GM21360 (cell line): Measurements from ENCODE around the gene MRPL11.
"Not testable (repeated sequence)": the region's sequence is repeated elsewhere in the genome, so short reads cannot be mapped to it uniquely, and the experiment has no call there.

Experiments used
- ATAC-seq: cut with Tn5 transposase; IDR thresholded peaks from one replicate; pipeline ENCODE4 v1.9.1; 2021; ENCODE audit warnings: mild to moderate bottlenecking, moderate library complexity; ENCODE audit not compliant: unreplicated experiment

MRPL11 gene

GRCh38 chr11:66467756-66468155 is 29.1 kb upstream of the MRPL11 start:
- no peak for ATAC-seq

- ATAC-seq, result peak; percentile 29
Measured at GRCh38 chr11:66467034-66467659, 28.5 kb upstream of the MRPL11 start.

- ATAC-seq, result peak; percentile 73
Measured at GRCh38 chr11:66466225-66467033, 27.8 kb upstream of the MRPL11 start, which contains the start of gene PELI3. Gene PELI3, plus strand, starts transcription at chr11:66466905. Its CDS starts 1,224 bp downstream, at chr11:66468129.

GRCh38 chr11:66465373-66466224 is 27.0 kb upstream of the MRPL11 start:
- ATAC-seq, result no peak

- ATAC-seq, result no peak
Measured at GRCh38 chr11:66464916-66465315, 26.3 kb upstream of the MRPL11 start.

GRCh38 chr11:66464116-66464515 is 25.5 kb upstream of the MRPL11 start:
- ATAC-seq, result not testable (repeated sequence)

- no peak for ATAC-seq
Measured at GRCh38 chr11:66462911-66463310, 24.3 kb upstream of the MRPL11 start.

- ATAC-seq, result no peak
Measured at GRCh38 chr11:66462010-66462409, 23.4 kb upstream of the MRPL11 start.

GRCh38 chr11:66459138-66459778 is 20.6 kb upstream of the MRPL11 start:
- no peak for ATAC-seq

GRCh38 chr11:66457826-66458225 is 19.2 kb upstream of the MRPL11 start:
- no peak for ATAC-seq

GRCh38 chr11:66454828-66455227 is 16.2 kb upstream of the MRPL11 start:
- no peak for ATAC-seq

- no peak for ATAC-seq
Measured at GRCh38 chr11:66454247-66454646, 15.6 kb upstream of the MRPL11 start.

- ATAC-seq, result no peak
Measured at GRCh38 chr11:66451663-66452062, 13.0 kb upstream of the MRPL11 start.

GRCh38 chr11:66450560-66450959 is 11.9 kb upstream of the MRPL11 start:
- no peak for ATAC-seq

- no peak for ATAC-seq
Measured at GRCh38 chr11:66448523-66448922, 9.9 kb upstream of the MRPL11 start.

- ATAC-seq, result no peak
Measured at GRCh38 chr11:66447012-66447411, 8.4 kb upstream of the MRPL11 start.

GRCh38 chr11:66443602-66444001 is 5.0 kb upstream of the MRPL11 start:
- ATAC-seq, result no peak

GRCh38 chr11:66440940-66441282 is 2.3 kb upstream of the MRPL11 start:
- not testable (repeated sequence) for ATAC-seq

- not testable (repeated sequence) for ATAC-seq
Measured at GRCh38 chr11:66440101-66440939, 1.7 kb upstream of the MRPL11 start.

GRCh38 chr11:66437979-66438503 is 607 bp downstream of the MRPL11 start:
- no peak for ATAC-seq
